Mucosa of rectum (tissue), 2 donors: ENCODE data around the gene SIL1.
"Not testable (repeated sequence)": the region's sequence is repeated elsewhere in the genome, so short reads cannot be mapped to it uniquely, and the experiment has no call there.

Source experiments
- H3K27ac ChIP-seq, 2 donors: one replicate each; pipeline ENCODE4 v1.7.0; 2013; ENCODE audit warnings: inconsistent platforms in 2 of 2, low read depth in 2 of 2, low read length in 2 of 2
- H3K27me3 ChIP-seq, 2 donors: one replicate each; pipeline ENCODE4 v1.7.0; 2013; ENCODE audit warnings: low read length in 2 of 2; ENCODE audit not compliant: control insufficient read depth in 2 of 2, insufficient read depth in 2 of 2
- H3K36me3 ChIP-seq, 2 donors: one replicate each; pipeline ENCODE4 v1.7.0; 2013; ENCODE audit warnings: low read length in 2 of 2; ENCODE audit not compliant: control insufficient read depth in 2 of 2, insufficient read depth in 2 of 2
- H3K4me1 ChIP-seq, 2 donors: one replicate each; pipeline ENCODE4 v1.7.0; 2013; ENCODE audit warnings: low read length in 2 of 2, mild to moderate bottlenecking in 1 of 2; ENCODE audit not compliant: control insufficient read depth in 2 of 2, insufficient read depth in 2 of 2
- H3K4me3 ChIP-seq, 2 donors: one replicate each; pipeline ENCODE4 v1.7.0; 2013; ENCODE audit warnings: low read length in 2 of 2
- H3K9ac ChIP-seq, 2 donors: one replicate each; pipeline ENCODE4 v1.7.0; 2013; ENCODE audit warnings: low read length in 2 of 2, low read depth in 1 of 2, mild to moderate bottlenecking in 1 of 2
- H3K9me3 ChIP-seq, 2 donors: one replicate each; pipeline ENCODE4 v1.7.0; 2013; ENCODE audit warnings: low read length in 2 of 2; ENCODE audit not compliant: control insufficient read depth in 2 of 2
- donor health status: healthy.
- donor health status: Normal muscosa, but diverticular disease.

SIL1 gene

DNA sequence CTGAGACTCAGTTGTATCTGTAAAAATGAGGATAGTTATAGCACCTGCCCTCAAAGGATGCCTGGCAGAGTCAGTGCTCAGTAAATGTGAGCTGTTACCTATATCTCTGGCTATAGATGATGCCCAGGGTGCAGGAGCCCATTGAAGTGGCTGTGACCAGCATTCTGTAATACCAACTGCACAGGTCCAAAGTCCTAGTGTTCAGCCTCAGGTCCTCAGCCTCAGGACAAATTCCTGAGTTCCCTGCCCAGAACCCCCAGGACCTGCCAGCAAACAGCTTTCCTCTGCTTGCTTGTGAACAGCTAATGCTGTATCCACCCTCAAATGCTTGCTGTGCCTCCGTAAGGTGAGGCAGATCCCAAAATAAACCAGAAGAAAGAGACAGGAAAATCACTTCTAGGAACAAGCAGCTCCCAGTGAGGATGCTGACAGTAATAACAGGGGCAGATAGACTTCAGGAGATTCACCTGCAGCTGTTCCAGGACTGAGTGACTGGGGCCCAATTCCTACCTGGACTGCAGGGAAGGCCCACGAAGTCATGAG is 80.8 kb downstream of the SIL1 start:
- no peaks in the 10 kb centered on the region for H3K4me1 ChIP-seq
- no peaks in the 10 kb centered on the region for H3K27me3 ChIP-seq
- H3K36me3 ChIP-seq = peaks cover 18 to 34% of the 10 kb centered on the region in 2 donors
- H3K27ac ChIP-seq = no peak overlapping the region
- H3K4me3 ChIP-seq = no peak overlapping the region
- no peak overlapping the region for H3K9ac ChIP-seq
- no peaks in the 10 kb centered on the region for H3K9me3 ChIP-seq

DNA sequence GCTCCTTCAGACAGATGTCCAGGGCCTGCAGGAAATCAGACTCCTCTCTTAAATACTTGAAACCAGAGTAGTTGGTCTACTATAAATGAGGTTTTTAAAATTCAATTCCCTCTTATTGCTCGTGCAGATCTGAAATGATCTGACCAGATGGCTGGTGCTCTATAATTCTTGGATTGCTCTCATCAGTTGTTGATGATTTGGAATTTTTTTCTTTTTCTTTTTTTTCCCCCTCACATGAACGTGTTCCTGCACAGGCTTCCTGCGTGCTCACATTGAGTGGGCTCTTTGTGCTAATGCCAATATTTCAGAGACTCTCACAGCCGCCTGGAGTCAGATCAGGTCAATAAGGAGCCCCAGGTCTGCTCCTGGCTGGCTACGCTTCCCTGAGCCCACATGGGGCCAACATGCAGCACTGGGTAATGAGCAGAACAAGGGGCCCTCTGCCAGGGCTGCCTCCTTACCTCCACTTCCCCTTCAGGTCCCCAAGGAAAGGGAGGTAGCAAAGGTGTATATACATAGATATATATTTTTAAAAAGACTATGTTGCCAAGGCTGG is 82.0 kb downstream of the SIL1 start:
- Histone ChIP-seq H3K9ac (no peak overlapping the region), H3K36me3 (peaks cover 17 to 34% of the 10 kb centered on the region in 2 donors), H3K27ac (no peak overlapping the region), H3K4me3 (no peak overlapping the region), H3K9me3 (no peaks in the 10 kb centered on the region), H3K4me1 (no peaks in the 10 kb centered on the region), H3K27me3 (no peaks in the 10 kb centered on the region)

DNA sequence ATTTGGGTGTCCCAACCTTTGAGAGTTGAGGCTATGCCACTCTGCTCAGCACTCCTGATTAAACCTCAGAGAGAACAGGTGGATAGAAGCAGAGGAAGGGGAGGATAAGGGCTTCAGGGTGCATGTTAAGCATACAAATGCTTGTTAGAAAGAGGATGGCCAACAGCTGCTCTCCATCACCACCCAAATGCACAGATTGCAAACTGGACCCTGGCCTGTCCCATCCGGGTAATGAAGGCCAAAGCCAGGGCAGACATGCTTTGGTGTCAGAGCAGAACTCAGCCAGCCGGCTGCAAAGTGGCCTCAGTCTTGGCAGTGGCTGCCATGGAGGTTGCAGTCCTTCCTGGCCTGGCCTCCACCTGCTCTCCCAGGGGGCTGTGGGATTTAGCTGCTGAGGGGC is 84.3 kb downstream of the SIL1 start:
- Histone ChIP-seq H3K27ac (no peak overlapping the region), H3K4me1 (no peaks in the 10 kb centered on the region), H3K4me3 (no peak overlapping the region), H3K36me3 (peaks cover 0 to 17% of the 10 kb centered on the region in 2 donors), H3K9ac (no peak overlapping the region), H3K9me3 (no peaks in the 10 kb centered on the region), H3K27me3 (no peaks in the 10 kb centered on the region)

DNA sequence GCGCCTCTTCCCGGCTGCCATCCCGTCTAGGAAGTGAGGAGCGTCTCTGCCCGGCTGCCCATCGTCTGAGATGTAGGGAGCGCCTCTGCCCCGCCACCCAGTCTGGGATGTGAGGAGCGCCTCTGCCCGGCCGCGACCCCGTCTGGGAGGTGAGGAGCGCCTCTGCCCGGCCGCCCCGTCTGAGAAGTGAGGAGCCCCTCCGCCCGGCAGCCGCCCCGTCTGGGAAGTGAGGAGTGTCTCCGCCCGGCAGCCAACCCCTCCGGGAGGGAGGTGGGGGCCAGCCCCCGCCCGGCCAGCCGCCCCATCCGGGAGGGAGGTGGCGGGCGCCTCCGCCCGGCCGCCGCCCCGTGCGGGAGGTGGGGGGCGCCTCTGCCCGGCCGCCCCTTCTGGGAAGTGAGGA is 85.8 kb downstream of the SIL1 start:
- H3K36me3 ChIP-seq, H3K27me3 ChIP-seq, H3K9ac ChIP-seq, H3K4me1 ChIP-seq, H3K27ac ChIP-seq, H3K4me3 ChIP-seq, H3K9me3 ChIP-seq: not testable (repeated sequence)

DNA sequence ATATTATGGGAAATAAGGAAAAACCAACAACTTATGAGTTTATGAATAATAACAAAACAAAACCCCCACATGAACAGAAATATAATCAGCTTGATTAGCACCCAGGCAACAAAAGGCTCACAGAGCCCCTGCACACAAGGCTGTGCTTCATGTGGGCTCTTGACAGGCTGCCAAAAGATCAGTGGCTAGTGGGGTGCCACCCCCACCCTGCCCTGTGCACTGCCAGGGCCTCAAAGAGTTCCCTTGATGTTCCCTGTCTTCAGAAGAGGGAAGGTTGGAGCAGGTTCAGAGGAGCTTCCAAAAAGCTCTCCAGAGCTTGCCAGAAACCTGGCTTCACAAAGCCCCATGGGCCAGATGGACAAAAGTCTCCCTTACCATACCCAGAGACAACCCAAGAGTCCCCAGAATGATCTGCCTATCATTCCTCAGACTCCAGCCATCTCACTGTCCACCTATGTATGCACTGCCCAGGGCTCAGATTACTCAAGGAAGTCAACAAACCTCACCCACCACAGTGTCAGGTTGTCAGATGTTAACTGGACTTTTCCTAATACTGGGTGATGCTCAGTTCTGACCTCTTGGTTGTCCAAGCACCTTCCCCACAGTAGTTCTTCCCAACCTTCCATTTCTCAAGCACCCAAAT is 87.5 kb downstream of the SIL1 start:
- no peak overlapping the region for H3K27ac ChIP-seq
- H3K27me3 ChIP-seq = no peaks in the 10 kb centered on the region

DNA sequence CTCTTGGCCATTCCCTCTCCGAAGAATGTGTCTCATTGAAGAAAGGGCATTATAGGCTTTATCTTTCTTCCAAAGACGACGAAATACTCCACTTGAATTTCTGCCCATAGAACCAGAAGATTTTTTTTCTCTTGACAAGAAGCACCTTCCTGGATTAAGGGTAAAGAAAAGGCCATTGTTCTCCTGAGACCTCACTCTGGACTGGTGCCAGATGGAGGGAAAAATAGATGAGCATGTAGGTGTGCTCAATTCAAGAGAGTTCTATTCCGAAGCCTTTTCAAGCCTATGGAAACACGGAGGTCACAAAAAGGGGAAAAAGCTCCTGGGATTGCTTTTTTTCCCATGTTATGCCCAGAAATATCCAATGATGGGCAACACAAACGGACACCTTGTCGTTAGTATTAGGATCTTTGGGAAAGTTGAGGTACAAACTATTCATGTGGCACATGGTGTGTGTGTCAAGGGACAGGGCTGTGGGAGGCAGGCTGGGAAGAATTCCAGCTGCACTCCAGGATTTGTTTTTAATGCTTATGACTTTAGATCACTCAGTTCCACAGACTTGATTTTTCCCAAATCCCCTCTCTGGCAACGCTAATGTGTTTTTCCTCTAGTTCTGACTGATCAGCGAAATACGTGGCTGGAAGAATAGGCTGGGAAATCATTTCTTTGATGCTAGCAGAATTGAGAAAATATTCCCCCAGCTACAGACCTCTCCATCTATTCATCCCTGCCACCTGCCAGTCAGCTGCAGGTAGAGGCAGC is 89.9 kb downstream of the SIL1 start:
- no peaks in the 10 kb centered on the region for H3K36me3 ChIP-seq
- H3K4me3 ChIP-seq = no peak overlapping the region

More for the DNA sequence above, 87.5 kb downstream of the SIL1 start:
- Histone ChIP-seq H3K4me3 (no peak overlapping the region), H3K9ac (no peak overlapping the region), H3K36me3 (no peaks in the 10 kb centered on the region), H3K4me1 (peaks cover 0 to 2% of the 10 kb centered on the region in 2 donors), H3K9me3 (no peaks in the 10 kb centered on the region)

DNA sequence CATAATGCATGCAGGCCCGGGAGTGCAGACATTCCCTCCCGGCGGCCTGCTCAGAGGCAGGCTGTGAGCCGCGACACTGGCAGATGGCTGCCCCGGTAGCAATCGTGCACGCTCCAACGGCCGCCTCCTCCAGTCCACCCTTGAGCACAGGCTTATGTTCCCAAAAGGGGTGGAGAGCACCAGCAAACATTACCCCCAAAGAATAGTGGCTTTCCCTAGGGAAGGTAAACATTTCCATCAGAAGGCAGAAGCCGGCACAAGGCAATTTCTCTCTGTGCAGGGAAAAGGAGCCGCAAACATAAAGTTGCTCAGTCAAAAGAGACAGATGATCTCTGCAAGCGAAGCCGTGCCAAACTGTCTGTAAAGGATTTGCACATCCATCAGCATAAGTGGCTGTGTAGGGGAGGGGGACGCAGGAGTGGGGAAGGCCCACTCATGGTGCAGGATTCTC is 92.5 kb downstream of the SIL1 start:
- Histone ChIP-seq H3K4me1 (peaks cover 0 to 2% of the 10 kb centered on the region in 2 donors), H3K9ac (no peak overlapping the region), H3K4me3 (no peak overlapping the region), H3K27ac (peak overlapping the region in 1 of 2 donors; percentile 7), H3K36me3 (no peaks in the 10 kb centered on the region), H3K27me3 (no peaks in the 10 kb centered on the region), H3K9me3 (no peaks in the 10 kb centered on the region)

More for the DNA sequence above, 89.9 kb downstream of the SIL1 start:
- H3K9ac ChIP-seq = no peak overlapping the region
- H3K9me3 ChIP-seq = no peaks in the 10 kb centered on the region
- H3K27ac ChIP-seq = no peak overlapping the region
- H3K27me3 ChIP-seq = no peaks in the 10 kb centered on the region
- H3K4me1 ChIP-seq = peaks cover 0 to 2% of the 10 kb centered on the region in 2 donors

DNA sequence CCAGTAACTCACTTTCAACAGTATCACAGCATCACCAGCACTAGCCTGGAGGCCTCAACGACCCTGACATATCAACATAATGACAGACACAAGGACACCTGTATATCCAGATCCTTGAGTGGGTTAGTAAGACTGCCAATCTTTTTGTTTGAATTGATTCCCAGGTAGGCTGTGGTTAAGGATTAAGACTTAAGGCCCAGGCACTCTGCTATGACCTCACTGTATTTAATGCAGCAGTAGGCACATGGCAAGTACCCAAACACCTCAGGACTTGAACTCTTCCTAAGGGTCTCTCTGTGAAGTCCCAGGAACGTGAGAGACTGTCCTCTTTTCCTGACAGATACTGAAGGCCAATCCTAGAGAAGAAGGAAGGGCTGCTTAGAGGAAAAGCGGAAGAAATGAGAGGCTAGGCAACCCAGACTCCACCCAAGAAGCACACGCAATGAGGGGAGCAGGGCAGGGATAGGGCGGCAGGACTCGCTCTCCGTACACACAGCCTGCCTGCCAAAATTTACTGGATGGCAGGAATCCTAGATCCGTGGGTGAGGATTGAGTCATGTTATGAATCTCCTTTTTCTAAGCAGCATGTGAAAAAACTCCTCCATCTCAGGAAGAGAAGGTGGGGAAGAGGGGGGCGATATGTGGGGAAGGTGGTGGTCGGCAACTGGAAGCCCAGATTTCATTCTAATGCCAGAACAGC is 93.4 kb downstream of the SIL1 start:
- no peak overlapping the region for H3K9ac ChIP-seq
- no peaks in the 10 kb centered on the region for H3K36me3 ChIP-seq
- H3K4me1 ChIP-seq = peaks cover 0 to 2% of the 10 kb centered on the region in 2 donors
- no peaks in the 10 kb centered on the region for H3K27me3 ChIP-seq
- H3K4me3 ChIP-seq = no peak overlapping the region
- H3K9me3 ChIP-seq = no peaks in the 10 kb centered on the region
- H3K27ac ChIP-seq = peak overlapping the region; percentile 46 to 56

DNA sequence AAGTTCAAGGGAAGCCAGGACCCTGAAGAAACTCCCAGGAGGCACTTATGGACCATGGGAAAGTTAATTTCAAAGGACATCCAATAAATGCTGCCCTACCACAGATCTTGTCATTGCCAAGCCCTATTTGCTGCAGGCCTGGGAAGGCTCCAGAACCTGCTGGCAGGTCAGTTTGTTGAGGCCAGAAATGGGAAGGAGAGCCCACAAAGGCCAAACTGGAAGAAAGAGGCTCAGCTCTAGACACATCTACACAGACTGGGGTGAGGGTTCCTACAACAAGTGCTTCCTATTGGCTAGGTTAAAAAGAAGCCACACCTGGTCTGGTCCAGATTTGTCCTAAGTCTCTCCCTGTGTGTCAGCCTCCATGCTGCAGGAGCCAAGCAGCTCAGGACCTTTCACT is 94.4 kb downstream of the SIL1 start:
- peaks cover 0 to 2% of the 10 kb centered on the region in 2 donors for H3K4me1 ChIP-seq
- no peak overlapping the region for H3K4me3 ChIP-seq
- H3K36me3 ChIP-seq = no peaks in the 10 kb centered on the region
- no peak overlapping the region for H3K27ac ChIP-seq
- H3K9ac ChIP-seq = no peak overlapping the region
- H3K9me3 ChIP-seq = no peaks in the 10 kb centered on the region
- no peaks in the 10 kb centered on the region for H3K27me3 ChIP-seq
